Measurements from ENCODE around the gene PLG.

The PLG gene

GRCh38 chr6:160734627-160735026 lies 32.6 kb downstream of the PLG start:
- Histone ChIP-seq H3K36me3 (ENCODE audit: low read length) (no peaks in the 10 kb centered on the region), H3F3A (ENCODE audit: insufficient read depth) (no peaks in the 10 kb centered on the region)
- TF ChIP-seq EZH2phosphoT487 (conservative IDR thresholded peaks at IDR 0.05; ENCODE audit: low read length) (no peak), CTCF (IDR thresholded peaks at IDR 0.05; ENCODE audit: insufficient read depth, low read length, poor library complexity, severe bottlenecking) (no peak)

GRCh38 chr6:160735523-160735922 lies 33.5 kb downstream of the PLG start:
- no peaks in the 10 kb centered on the region for H3K79me2 ChIP-seq (ENCODE audit: insufficient read depth, low read length)
- no peak overlapping the region for H3K27ac ChIP-seq (ENCODE audit: low read depth, low read length)
- no peaks in the 10 kb centered on the region for H3F3A ChIP-seq (ENCODE audit: insufficient read depth)
- H4K20me1 ChIP-seq (ENCODE audit: low read depth, low read length), result no peaks in the 10 kb centered on the region
- no peaks in the 10 kb centered on the region for H3K27me3 ChIP-seq (ENCODE audit: low read length)
- no peaks in the 10 kb centered on the region for H3K36me3 ChIP-seq (ENCODE audit: low read length)
- no peak for TF ChIP-seq CTCF (IDR thresholded peaks at IDR 0.05; ENCODE audit: insufficient read depth, low read length, poor library complexity, severe bottlenecking)
- no peak for TF ChIP-seq EZH2phosphoT487 (conservative IDR thresholded peaks at IDR 0.05; ENCODE audit: low read length)
- no peak overlapping the region for H2AFZ ChIP-seq (ENCODE audit: low read depth, low read length, severe bottlenecking)
- no peaks in the 10 kb centered on the region for H3K9me2 ChIP-seq (replicated peaks; ENCODE audit: insufficient read depth, low read length)
- H3K4me2 ChIP-seq (ENCODE audit: low read depth, low read length, poor library complexity, severe bottlenecking), result no peak overlapping the region
- no peak overlapping the region for H3K4me3 ChIP-seq (ENCODE audit: insufficient read depth, low read length, poor library complexity, severe bottlenecking)
- H3K9ac ChIP-seq (ENCODE audit: low read length), result no peak overlapping the region
- no peaks in the 10 kb centered on the region for H3K9me3 ChIP-seq (ENCODE audit: insufficient read depth, low read length)

More at GRCh38 chr6:160734627-160735026, 32.6 kb downstream of the PLG start:
- Histone ChIP-seq H4K20me1 (ENCODE audit: low read depth, low read length) (no peaks in the 10 kb centered on the region), H3K4me2 (ENCODE audit: low read depth, low read length, poor library complexity, severe bottlenecking) (no peak overlapping the region), H3K27ac (ENCODE audit: low read depth, low read length) (no peak overlapping the region), H3K27me3 (ENCODE audit: low read length) (no peaks in the 10 kb centered on the region), H3K79me2 (ENCODE audit: insufficient read depth, low read length) (no peaks in the 10 kb centered on the region), H2AFZ (ENCODE audit: low read depth, low read length, severe bottlenecking) (no peak overlapping the region), H3K9me3 (ENCODE audit: insufficient read depth, low read length) (no peaks in the 10 kb centered on the region), H3K4me3 (ENCODE audit: insufficient read depth, low read length, poor library complexity, severe bottlenecking) (no peak overlapping the region), H3K9ac (ENCODE audit: low read length) (no peak overlapping the region), H3K9me2 (replicated peaks; ENCODE audit: insufficient read depth, low read length) (no peaks in the 10 kb centered on the region)

GRCh38 chr6:160737934-160738333 lies 35.9 kb downstream of the PLG start:
- Histone ChIP-seq H3K27me3 (ENCODE audit: low read length) (no peaks in the 10 kb centered on the region), H3K9me2 (replicated peaks; ENCODE audit: insufficient read depth, low read length) (no peaks in the 10 kb centered on the region), H3K9ac (ENCODE audit: low read length) (no peak overlapping the region), H3K4me2 (ENCODE audit: low read depth, low read length, poor library complexity, severe bottlenecking) (no peak overlapping the region), H3K36me3 (ENCODE audit: low read length) (no peaks in the 10 kb centered on the region), H3K9me3 (ENCODE audit: insufficient read depth, low read length) (no peaks in the 10 kb centered on the region), H4K20me1 (ENCODE audit: low read depth, low read length) (no peaks in the 10 kb centered on the region), H3F3A (ENCODE audit: insufficient read depth) (peaks cover 19% of the 10 kb centered on the region), H3K27ac (ENCODE audit: low read depth, low read length) (no peak overlapping the region), H3K4me3 (ENCODE audit: insufficient read depth, low read length, poor library complexity, severe bottlenecking) (no peak overlapping the region), H3K79me2 (ENCODE audit: insufficient read depth, low read length) (no peaks in the 10 kb centered on the region), H2AFZ (ENCODE audit: low read depth, low read length, severe bottlenecking) (no peak overlapping the region)
- TF ChIP-seq EZH2phosphoT487 (conservative IDR thresholded peaks at IDR 0.05; ENCODE audit: low read length), result no peak
- no peak for TF ChIP-seq CTCF (IDR thresholded peaks at IDR 0.05; ENCODE audit: insufficient read depth, low read length, poor library complexity, severe bottlenecking)
